ENCODE measurements around the gene NTRK2. TPM values are rescaled to one million over a fixed set of nuclear protein-coding genes. Genes with fewer than 3 reads are reported as not detected.

NTRK2 gene
- total RNA-seq, 1 experiment from 2014 or later = not detected

GRCh38 chr9:84708400-84708799 is 38.9 kb downstream of the NTRK2 start (continued):
- TF ChIP-seq REST (IDR thresholded peaks at IDR 0.05; ENCODE audit: low read depth) (no peak), FOSL1 (IDR thresholded peaks at IDR 0.05; ENCODE audit: low read depth) (no peak), SIN3A (IDR thresholded peaks at IDR 0.05; ENCODE audit: low read depth) (no peak)

- DNase-seq (ENCODE audit: low read depth, low spot score) = no peak
- Histone ChIP-seq H2AFZ (ENCODE audit: low read depth, low read length, poor library complexity, severe bottlenecking) (no peak overlapping the region), H3K9me3 (ENCODE audit: control insufficient read depth in 1 of 2, insufficient read depth in 1 of 2, low read depth in 1 of 2, low read length in 2 of 2) (no peaks in the 10 kb centered on the region), H3K4me1 (ENCODE audit: control insufficient read depth in 1 of 2, insufficient read depth in 2 of 2, low read length in 2 of 2) (no peaks in the 10 kb centered on the region), H3K27me3 (ENCODE audit: insufficient read depth, low read length) (peaks cover 16% of the 10 kb centered on the region; the same call in 1 of the 2 replicates), H3K4me3 (replicated peaks in 1 of 2; ENCODE audit: low read depth in 1 of 2, low read length in 2 of 2) (no peak overlapping the region), H3K36me3 (ENCODE audit: control insufficient read depth in 1 of 2, insufficient read depth in 2 of 2, low read length in 2 of 2) (no peaks in the 10 kb centered on the region), H3K9me2 (ENCODE audit: insufficient read depth) (no peaks in the 10 kb centered on the region), H3K4me2 (ENCODE audit: low read length) (no peak overlapping the region), H3K79me2 (ENCODE audit: insufficient read depth, low read length) (no peaks in the 10 kb centered on the region), H3K27ac (ENCODE audit: low read depth, low read length) (no peak overlapping the region), H4K20me1 (ENCODE audit: insufficient read depth) (no peaks in the 10 kb centered on the region), H3K9ac (ENCODE audit: low read length) (no peak overlapping the region)
- ATAC-seq = no peak
- CTCF ChIA-PET = no interaction called here
- RAD21 ChIA-PET (ENCODE audit: low non-redundant PET in 1 of 2, low total read pairs in 2 of 2, uncharacterized antibody in 2 of 2, unreplicated experiment in 2 of 2) = no interaction called here
- POLR2A ChIA-PET = no interaction called here
- no TSS peak for BruUV-seq (replicated peaks)
- intact Hi-C loops (cut with micrococcal nuclease) = no loop called here
- TF ChIP-seq MAX (IDR thresholded peaks at IDR 0.05) = no peak
- no peak for TF ChIP-seq SIN3A (IDR thresholded peaks at IDR 0.05; ENCODE audit: low read depth)
- TF ChIP-seq EZH2 (IDR thresholded peaks at IDR 0.05) = no peak
- TF ChIP-seq POLR2AphosphoS5 (IDR thresholded peaks at IDR 0.05; ENCODE audit: low read depth, low read length) = no peak
- TF ChIP-seq CTCF (IDR thresholded peaks at IDR 0.05 in 2 of 3, conservative IDR thresholded peaks at IDR 0.05 in 1 of 3; ENCODE audit: borderline replicate concordance in 1 of 3, insufficient read depth in 1 of 3, low read depth in 2 of 3, low read length in 2 of 3) = no peak
- TF ChIP-seq SRF (IDR thresholded peaks at IDR 0.05; ENCODE audit: low read depth) = no peak
- no peak for TF ChIP-seq CEBPB (IDR thresholded peaks at IDR 0.05; ENCODE audit: low read depth)
- TF ChIP-seq ELF1 (IDR thresholded peaks at IDR 0.05; ENCODE audit: borderline replicate concordance, low read depth) = no peak
- no peak for TF ChIP-seq ZNF274 (IDR thresholded peaks at IDR 0.05; ENCODE audit: low read depth, low read length)
- TF ChIP-seq RAD21 (IDR thresholded peaks at IDR 0.05; ENCODE audit: low read depth) = no peak
- no peak for TF ChIP-seq SP1 (IDR thresholded peaks at IDR 0.05; ENCODE audit: low read depth)
These were observed 39.5 kb downstream of the NTRK2 start for GRCh38 chr9:84709056-84709455.

Data from HCT116 (cell line).